Kidney epithelial cell (primary cell): Measurements from ENCODE around the gene MYCBP2. TPM values are rescaled to one million over a fixed set of nuclear protein-coding genes. Genes with fewer than 3 reads are reported as not detected.

ENCODE experiments used
- DNase-seq: peaks from one replicate; pipeline ENCODE4 v3.0.0-alpha.2; 2010; ENCODE audit warnings: low read depth
- H3K27me3 ChIP-seq: 2 replicates; pipeline ENCODE4 v1.6.0; 2011; ENCODE audit warnings: low read length; ENCODE audit not compliant: control insufficient read depth, insufficient read depth
- H3K36me3 ChIP-seq: 2 replicates; pipeline ENCODE4 v1.5.1; 2011; ENCODE audit warnings: low read length; ENCODE audit not compliant: control insufficient read depth, insufficient read depth
- H3K4me3 ChIP-seq: 2 replicates; pipeline ENCODE4 v1.5.1; 2011; ENCODE audit warnings: low read depth, mild to moderate bottlenecking, control low read depth, low read length
- CTCF ChIP-seq: IDR thresholded peaks from 2 replicates; pipeline ENCODE4 v1.5.1; 2011; ENCODE audit warnings: mild to moderate bottlenecking, moderate library complexity, low read length, control low read depth, inconsistent platforms; ENCODE audit not compliant: insufficient read depth, poor library complexity, severe bottlenecking
- total RNA-seq: library from RNA; depleted of rRNA; stranded (reverse); fragments of >200 nt; gene quantifications from 2 replicates; pipeline ENCODE4 v1.2.3, GENCODE V29; 2015

MYCBP2 gene
- total RNA-seq, 1 donor from 2014 or later = 46.3 TPM

GRCh38 chr13:77056886-77057285 is 270.0 kb downstream of the MYCBP2 start:
- H3K4me3 ChIP-seq = no peak overlapping the region
- H3K36me3 ChIP-seq = no peaks in the 10 kb centered on the region
- no peak for DNase-seq
- no peak for TF ChIP-seq CTCF
- no peaks in the 10 kb centered on the region for H3K27me3 ChIP-seq

- peak; percentile 41 for DNase-seq
- no peak overlapping the region for H3K4me3 ChIP-seq
These were observed 270.5 kb downstream of the MYCBP2 start for GRCh38 chr13:77056382-77056781.

GRCh38 chr13:77055158-77055557 is 271.7 kb downstream of the MYCBP2 start:
- Histone ChIP-seq H3K4me3 (no peak overlapping the region), H3K36me3 (no peaks in the 10 kb centered on the region), H3K27me3 (no peaks in the 10 kb centered on the region)
- DNase-seq = no peak
- TF ChIP-seq CTCF = no peak

More at GRCh38 chr13:77056382-77056781, 270.5 kb downstream of the MYCBP2 start:
- TF ChIP-seq CTCF = no peak
- H3K36me3 ChIP-seq = no peaks in the 10 kb centered on the region
- no peaks in the 10 kb centered on the region for H3K27me3 ChIP-seq

GRCh38 chr13:77053192-77053591 is 273.7 kb downstream of the MYCBP2 start:
- Histone ChIP-seq H3K27me3 (no peaks in the 10 kb centered on the region), H3K36me3 (no peaks in the 10 kb centered on the region)
- no peak for TF ChIP-seq CTCF

GRCh38 chr13:77048681-77049080 is 278.2 kb downstream of the MYCBP2 start:
- no peak for DNase-seq
- H3K27me3 ChIP-seq = no peaks in the 10 kb centered on the region
- no peak overlapping the region for H3K4me3 ChIP-seq
- no peaks in the 10 kb centered on the region for H3K36me3 ChIP-seq
- TF ChIP-seq CTCF = no peak

More at GRCh38 chr13:77053192-77053591, 273.7 kb downstream of the MYCBP2 start:
- H3K4me3 ChIP-seq = no peak overlapping the region
- no peak for DNase-seq

GRCh38 chr13:77047649-77048343 is 279.1 kb downstream of the MYCBP2 start:
- no peaks in the 10 kb centered on the region for H3K36me3 ChIP-seq
- no peak for TF ChIP-seq CTCF
- H3K4me3 ChIP-seq = no peak overlapping the region
- no peaks in the 10 kb centered on the region for H3K27me3 ChIP-seq
- DNase-seq = no peak
